HEK293T (cell line): Measurements from ENCODE around the gene TPRKB.
"Not testable (repeated sequence)": the region's sequence is repeated elsewhere in the genome, so short reads cannot be mapped to it uniquely, and the experiment has no call there.

Source experiments
- CTCF ChIA-PET: fragments of 350-600 bp; formaldehyde crosslinking; extraction: SDS; loops from one replicate; lab custom pipeline; 2021; ENCODE audit warnings: antibody characterized with exemption, inconsistent platforms; lab: Yijun Ruan, JAX
- POLR2A ChIA-PET: fragments of 350-600 bp; formaldehyde crosslinking; extraction: SDS; loops from one replicate; lab custom pipeline; 2020; ENCODE audit warnings: antibody characterized with exemption, inconsistent platforms; lab: Yijun Ruan, JAX
- DNase-seq: peaks from one replicate; pipeline ENCODE4 v3.0.0; 2012; ENCODE audit warnings: mixed read lengths; ENCODE audit errors: extremely low spot score
- ARNT ChIP-seq: fragments of 450-650 bp; IDR thresholded peaks from 2 replicates; pipeline ENCODE4 v1.6.1; 2017; ENCODE audit warnings: mild to moderate bottlenecking
- BHLHE40 ChIP-seq: fragments of 450-650 bp; IDR thresholded peaks from 2 replicates; pipeline ENCODE4 v1.6.1; 2016; ENCODE audit warnings: mild to moderate bottlenecking, moderate library complexity, borderline replicate concordance
- CTBP1 ChIP-seq: fragments of 450-650 bp; IDR thresholded peaks from 2 replicates; pipeline ENCODE4 v1.6.1; 2016; ENCODE audit warnings: borderline replicate concordance
- ELF4 ChIP-seq: fragments of 450-650 bp; IDR thresholded peaks from 2 replicates; pipeline ENCODE4 v1.6.1; 2017; ENCODE audit warnings: antibody characterized with exemption
- FOXA1 ChIP-seq: fragments of 450-650 bp; IDR thresholded peaks from 2 replicates; pipeline ENCODE4 v1.6.1; 2016; ENCODE audit warnings: mild to moderate bottlenecking
- FOXK2 ChIP-seq: fragments of 450-650 bp; IDR thresholded peaks from 2 replicates; pipeline ENCODE4 v1.6.1; 2016; ENCODE audit warnings: mild to moderate bottlenecking
- FOXM1 ChIP-seq: fragments of 450-650 bp; IDR thresholded peaks from 2 replicates; pipeline ENCODE4 v1.6.1; 2017; ENCODE audit warnings: mild to moderate bottlenecking, borderline replicate concordance
- HDGF ChIP-seq: fragments of 450-650 bp; IDR thresholded peaks from 2 replicates; pipeline ENCODE4 v1.6.1; 2017; ENCODE audit warnings: antibody characterized with exemption, borderline replicate concordance
- L3MBTL2 ChIP-seq: fragments of 450-650 bp; conservative IDR thresholded peaks from 2 replicates; pipeline ENCODE4 v1.6.1; 2016; ENCODE audit warnings: mild to moderate bottlenecking
- LEF1 ChIP-seq: fragments of 450-650 bp; IDR thresholded peaks from 2 replicates; pipeline ENCODE4 v1.6.1; 2017; ENCODE audit warnings: mild to moderate bottlenecking, borderline replicate concordance
- NFRKB ChIP-seq: fragments of 450-650 bp; IDR thresholded peaks from 2 replicates; pipeline ENCODE4 v1.6.1; 2016; ENCODE audit warnings: mild to moderate bottlenecking, moderate library complexity
- SP1 ChIP-seq: fragments of 450-650 bp; IDR thresholded peaks from 2 replicates; pipeline ENCODE4 v1.6.1; 2017
- SUZ12 ChIP-seq: fragments of 450-650 bp; IDR thresholded peaks from 2 replicates; pipeline ENCODE4 v1.6.1; 2016; ENCODE audit warnings: mild to moderate bottlenecking
- TARDBP ChIP-seq: fragments of 450-650 bp; IDR thresholded peaks from 2 replicates; pipeline ENCODE4 v1.6.1; 2016
- ZNF384 ChIP-seq: fragments of 450-650 bp; IDR thresholded peaks from 2 replicates; pipeline ENCODE4 v1.6.1; 2016
- TF ChIP-seq, protein P1 (sequence below): fragments of 450-650 bp; IDR thresholded peaks from 2 replicates; pipeline ENCODE4 v1.6.1; 2016

TPRKB gene

DNA sequence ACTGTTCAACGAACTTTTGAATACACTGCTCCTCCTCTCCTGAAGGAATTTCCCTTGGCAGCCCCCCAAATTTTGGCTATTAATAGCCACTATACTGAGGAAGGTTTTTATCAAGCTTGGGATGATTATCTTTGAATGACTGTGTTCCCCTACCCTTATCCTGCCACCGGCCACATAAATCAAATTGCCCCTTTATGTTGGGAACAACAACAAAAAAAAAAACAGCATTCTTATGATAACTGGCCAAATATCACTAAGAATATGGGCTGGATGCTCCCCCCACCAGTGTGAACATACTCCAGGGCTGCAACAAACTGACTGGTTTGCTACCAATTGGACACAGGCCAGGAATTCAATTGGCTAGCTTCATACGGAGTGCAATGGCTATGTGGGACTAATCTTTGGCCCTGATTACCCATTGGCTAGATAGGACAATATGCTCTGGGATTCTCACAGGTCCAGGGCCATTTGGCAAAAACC, 22.2 kb upstream of the TPRKB start:
- no peak for TF ChIP-seq LEF1
- TF ChIP-seq L3MBTL2: no peak
- TF ChIP-seq ARNT: no peak
- TF ChIP-seq NFRKB: no peak
- TF ChIP-seq HDGF: no peak
- no peak for TF ChIP-seq FOXK2
- no peak for TF ChIP-seq SP1
- TF ChIP-seq CTBP1: no peak
- TF ChIP-seq TARDBP: no peak
- no peak for TF ChIP-seq ELF4
- TF ChIP-seq FOXM1: no peak
- TF ChIP-seq FOXA1: no peak
- TF ChIP-seq BHLHE40: no peak
- no peak for TF ChIP-seq ZNF384
- TF ChIP-seq SUZ12: no peak
- TF ChIP-seq, protein P1, sequence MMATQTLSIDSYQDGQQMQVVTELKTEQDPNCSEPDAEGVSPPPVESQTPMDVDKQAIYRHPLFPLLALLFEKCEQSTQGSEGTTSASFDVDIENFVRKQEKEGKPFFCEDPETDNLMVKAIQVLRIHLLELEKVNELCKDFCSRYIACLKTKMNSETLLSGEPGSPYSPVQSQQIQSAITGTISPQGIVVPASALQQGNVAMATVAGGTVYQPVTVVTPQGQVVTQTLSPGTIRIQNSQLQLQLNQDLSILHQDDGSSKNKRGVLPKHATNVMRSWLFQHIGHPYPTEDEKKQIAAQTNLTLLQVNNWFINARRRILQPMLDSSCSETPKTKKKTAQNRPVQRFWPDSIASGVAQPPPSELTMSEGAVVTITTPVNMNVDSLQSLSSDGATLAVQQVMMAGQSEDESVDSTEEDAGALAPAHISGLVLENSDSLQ: no peak
- ChIA-PET POLR2A (no interaction called here), CTCF (no interaction called here)
- no peak for DNase-seq

DNA sequence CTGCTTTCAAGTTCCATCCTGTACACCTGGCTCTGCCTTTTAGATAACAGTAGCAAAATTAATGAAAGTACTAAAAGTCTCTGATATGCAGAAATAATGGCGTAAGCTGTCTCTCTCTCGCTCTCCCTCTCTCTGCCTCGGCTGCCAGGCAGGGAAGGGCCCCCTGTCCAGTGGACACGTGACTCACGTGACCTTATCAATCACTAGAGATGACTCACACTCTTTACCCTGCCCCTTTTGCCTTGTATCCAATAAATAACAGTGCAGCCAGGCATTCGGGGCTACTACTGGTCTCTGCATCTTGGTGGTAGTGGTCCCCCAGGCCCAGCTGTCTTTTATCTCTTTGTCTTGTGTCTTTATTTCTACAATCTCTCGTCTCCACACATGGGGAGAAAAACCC, 17.2 kb upstream of the TPRKB start:
- DNase-seq, CTCF ChIA-PET, POLR2A ChIA-PET: not testable (repeated sequence)

DNA sequence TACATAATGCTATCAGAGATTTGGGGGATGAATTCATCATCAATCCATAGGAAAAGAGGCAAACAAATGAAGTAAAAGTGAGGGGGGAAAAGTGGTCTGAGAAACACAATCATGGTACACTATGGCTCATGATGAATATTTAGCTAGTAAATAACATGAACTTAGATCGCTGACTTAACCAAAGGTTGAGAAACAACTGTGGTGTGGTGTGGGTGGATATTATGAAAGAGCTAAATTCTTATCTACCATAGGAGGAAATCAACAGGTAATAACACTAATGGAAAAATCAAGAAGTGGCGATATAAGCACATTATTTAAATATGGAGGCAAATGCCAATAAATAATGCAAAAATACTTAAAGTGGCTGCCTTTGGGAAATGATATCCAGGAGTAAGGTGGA, 12.2 kb upstream of the TPRKB start:
- no peak for DNase-seq
- TF ChIP-seq CTBP1: no peak
- TF ChIP-seq ARNT: no peak
- no peak for TF ChIP-seq SP1
- no peak for TF ChIP-seq LEF1
- TF ChIP-seq SUZ12: no peak
- TF ChIP-seq HDGF: no peak
- TF ChIP-seq FOXA1: no peak
- no peak for TF ChIP-seq TARDBP
- ChIA-PET CTCF (no interaction called here), POLR2A (interaction anchor here (1.6 kb wide), 1 partner anchor 12 kb away, joined by 3 read pairs; the partner anchor contains the start of gene TPRKB)

DNA sequence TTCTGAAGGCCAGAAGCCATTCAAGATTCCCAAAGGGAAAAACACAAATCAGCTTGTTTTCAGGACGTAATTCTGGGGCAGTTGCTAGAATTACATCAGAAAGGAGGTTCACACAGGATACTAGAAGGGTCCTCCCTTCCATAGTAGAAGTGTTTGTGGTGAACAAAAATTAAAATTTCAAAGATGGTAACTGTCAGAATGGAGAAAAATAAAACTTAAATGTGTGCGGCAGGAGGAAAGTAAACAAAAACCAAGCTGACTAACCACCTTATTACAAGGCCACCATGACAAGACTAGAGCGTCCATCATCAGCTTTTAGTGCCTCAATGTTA, 9.7 kb upstream of the TPRKB start:
- ChIA-PET POLR2A (interaction anchor here (2.7 kb wide), 1 partner anchor 9 kb away, joined by 9 read pairs; the partner anchor contains the start of gene TPRKB), CTCF (no interaction called here)
- TF ChIP-seq BHLHE40 (no peak), FOXA1 (no peak), ZNF384 (no peak), HDGF (no peak)
- DNase-seq: no peak

DNA sequence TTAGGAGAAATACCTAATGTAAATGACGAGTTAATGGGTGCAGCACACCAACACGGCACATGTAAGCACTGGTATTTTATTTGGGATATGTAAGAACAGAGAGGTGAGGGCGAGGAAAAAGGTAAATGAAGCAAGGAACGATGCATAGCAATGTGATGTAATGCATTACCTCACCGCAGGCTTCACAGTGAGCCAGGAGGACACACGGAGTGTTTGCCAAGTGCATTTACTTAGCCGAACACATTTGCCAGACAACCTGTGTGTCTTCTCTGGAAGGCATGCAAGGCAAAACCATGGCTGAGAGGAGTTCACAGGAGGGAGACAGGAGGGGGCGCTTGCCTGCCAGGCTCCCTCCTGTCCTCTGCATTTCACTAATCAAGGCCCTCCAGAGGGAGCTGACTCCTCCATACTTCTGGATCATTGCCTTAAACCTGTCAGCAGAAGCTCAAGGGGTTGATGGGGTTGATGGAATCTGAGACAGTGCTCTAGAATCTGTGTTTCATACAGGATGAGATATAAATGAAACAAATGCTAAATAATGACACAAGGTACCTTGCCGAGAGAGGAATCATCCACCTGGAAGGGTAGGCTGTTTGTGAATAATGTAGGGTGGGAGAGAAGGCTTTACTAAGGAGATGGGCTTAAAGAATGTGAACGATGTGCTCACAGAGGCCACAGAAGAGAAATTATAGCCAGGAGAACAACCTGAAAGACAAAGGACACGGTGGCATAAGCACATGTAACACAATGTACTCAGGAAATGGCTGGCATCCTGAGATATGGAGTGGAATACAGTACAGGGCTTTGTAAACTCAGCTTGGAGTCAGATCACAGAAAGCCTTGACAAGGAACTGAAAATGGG, 9.1 kb upstream of the TPRKB start:
- TF ChIP-seq TARDBP: no peak
- TF ChIP-seq FOXM1: no peak
- TF ChIP-seq FOXA1: no peak
- TF ChIP-seq FOXK2: no peak
- no peak for TF ChIP-seq ZNF384
- TF ChIP-seq CTBP1: no peak
- no peak for TF ChIP-seq ARNT
- DNase-seq: no peak
- POLR2A ChIA-PET: interaction anchor here (2.7 kb wide), 1 partner anchor 9 kb away, joined by 9 read pairs; the partner anchor contains the start of gene TPRKB
- CTCF ChIA-PET: no interaction called here

DNA sequence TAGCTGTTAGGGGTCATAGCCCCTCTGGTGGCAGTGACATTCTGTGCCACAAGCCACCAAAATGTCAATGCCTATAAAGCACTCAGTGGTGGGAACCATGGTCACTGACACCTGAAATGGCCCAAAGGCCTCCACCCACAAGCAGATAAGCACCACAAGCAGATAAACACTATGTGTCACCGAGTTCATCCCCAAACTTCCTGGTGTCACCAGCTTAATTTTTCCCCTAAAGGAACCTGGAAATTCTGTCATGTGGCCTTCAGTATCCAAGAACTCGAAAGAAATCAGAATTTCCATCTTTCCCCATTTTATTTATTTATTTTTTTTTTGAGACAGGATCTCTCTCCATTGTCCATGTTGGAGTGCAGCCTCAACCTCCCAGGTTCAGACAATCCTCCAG, 3.6 kb upstream of the TPRKB start:
- DNase-seq: no peak
- POLR2A ChIA-PET: no interaction called here
- TF ChIP-seq SUZ12: no peak
- TF ChIP-seq, protein P1: no peak
- CTCF ChIA-PET: no interaction called here

DNA sequence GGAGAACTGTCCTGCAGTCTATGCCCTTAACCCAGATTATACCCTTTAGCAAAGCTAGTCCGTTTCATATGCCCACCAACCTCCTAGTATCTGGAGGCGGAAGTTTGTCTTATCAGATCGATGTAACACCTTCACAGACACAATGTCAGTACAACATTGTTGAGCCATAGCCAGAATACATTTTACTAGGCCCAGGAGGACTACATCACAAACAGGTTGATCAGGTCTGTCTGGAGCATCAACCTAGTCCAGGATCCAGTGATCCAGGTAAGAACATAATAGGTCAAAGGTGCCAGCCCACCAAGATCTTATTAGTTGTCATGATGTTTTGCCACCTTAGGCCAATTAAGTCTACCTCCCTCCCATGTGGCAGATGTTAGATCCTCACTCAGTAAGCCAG, 2.0 kb upstream of the TPRKB start:
- POLR2A ChIA-PET: no interaction called here
- TF ChIP-seq SUZ12 (no peak), FOXK2 (no peak), TARDBP (no peak), BHLHE40 (no peak), ZNF384 (no peak), FOXM1 (no peak)
- TF ChIP-seq, protein P1: no peak
- DNase-seq: no peak
- CTCF ChIA-PET: no interaction called here
